Inflammatory macrophage (primary cell): Measurements from ENCODE around the gene MLF1.
A peak's percentile ranks its signal among the peaks of the same experiment; 100 is the strongest.
"Not testable (repeated sequence)": the region's sequence is repeated elsewhere in the genome, so short reads cannot be mapped to it uniquely, and the experiment has no call there.

Source experiments
- DNase-seq, 2 donors: peaks; one replicate each; pipeline ENCODE4 v3.0.0-alpha.2; 2020 to 2022
- total RNA-seq, 18 experiments: gene quantifications; one replicate each; lab custom pipeline; 2026; ENCODE audit warnings: mixed read lengths in 6 of 18, inconsistent platforms in 2 of 18; lab: John Stamatoyannopoulos, UW

Gene MLF1
- total RNA-seq, result 0.24 to 1.8 (median 1.1) reads per million in 18 experiments

GRCh38 chr3:158570999-158571702 is at the start of gene MLF1:
Gene MLF1 (plus strand): TSS chr3:158571194. CDS start chr3:158571301, 107 bp downstream.
- peak; percentile 87 to 91 for DNase-seq

GRCh38 chr3:158522221-158523136 is 48.5 kb upstream of the MLF1 start:
- no peak for DNase-seq

GRCh38 chr3:158528076-158528674 is 42.8 kb upstream of the MLF1 start:
- no peak for DNase-seq

GRCh38 chr3:158531334-158531733 is 39.7 kb upstream of the MLF1 start:
- DNase-seq, result no peak

GRCh38 chr3:158532099-158532734 is 38.8 kb upstream of the MLF1 start:
- peak; percentile 34 to 41 for DNase-seq

GRCh38 chr3:158535918-158536317 is 35.1 kb upstream of the MLF1 start:
- no peak for DNase-seq

GRCh38 chr3:158539414-158540014 is 31.5 kb upstream of the MLF1 start:
- DNase-seq, result peak; percentile 51 to 55

- DNase-seq, result no peak
Measured at GRCh38 chr3:158540066-158540465, 30.9 kb upstream of the MLF1 start.

- no peak for DNase-seq
Measured at GRCh38 chr3:158548691-158549090, 22.3 kb upstream of the MLF1 start.

GRCh38 chr3:158549938-158550337 is 21.1 kb upstream of the MLF1 start:
- DNase-seq, result not testable (repeated sequence)

GRCh38 chr3:158552124-158552523 is 18.9 kb upstream of the MLF1 start:
- DNase-seq, result no peak

GRCh38 chr3:158559504-158559903 is 11.5 kb upstream of the MLF1 start:
- no peak for DNase-seq

GRCh38 chr3:158560979-158561378 is 10.0 kb upstream of the MLF1 start:
- DNase-seq, result no peak

GRCh38 chr3:158562674-158563073 is 8.3 kb upstream of the MLF1 start:
- DNase-seq, result no peak

- no peak for DNase-seq
Measured at GRCh38 chr3:158563076-158563475, 7.9 kb upstream of the MLF1 start.

- DNase-seq, result no peak
Measured at GRCh38 chr3:158565076-158565475, 5.9 kb upstream of the MLF1 start.

GRCh38 chr3:158568784-158569183 is 2.2 kb upstream of the MLF1 start:
- DNase-seq, result no peak

GRCh38 chr3:158569794-158570193 is 1.2 kb upstream of the MLF1 start:
- no peak for DNase-seq

- DNase-seq, result no peak
Measured at GRCh38 chr3:158571969-158572765, 1.2 kb downstream of the MLF1 start.

GRCh38 chr3:158572766-158573060 is 1.7 kb downstream of the MLF1 start:
- DNase-seq, result no peak

- no peak for DNase-seq
Measured at GRCh38 chr3:158573714-158574113, 2.7 kb downstream of the MLF1 start.

- no peak for DNase-seq
Measured at GRCh38 chr3:158574646-158575045, 3.7 kb downstream of the MLF1 start.
